Ishikawa (cell line): ENCODE data around the gene DNAAF8.

Source experiments
- FOXM1 ChIP-seq: IDR thresholded peaks from 2 replicates; pipeline ENCODE4 v1.6.1; 2012; ENCODE audit warnings: low read depth, borderline replicate concordance
- MAX ChIP-seq: IDR thresholded peaks from 2 replicates; pipeline ENCODE4 v1.6.1; 2012
- REST ChIP-seq: IDR thresholded peaks from 2 replicates; pipeline ENCODE4 v1.6.1; 2012; ENCODE audit warnings: low read depth, mild to moderate bottlenecking
- TEAD4 ChIP-seq: IDR thresholded peaks from 2 replicates; pipeline ENCODE4 v1.6.1; 2012

DNA sequence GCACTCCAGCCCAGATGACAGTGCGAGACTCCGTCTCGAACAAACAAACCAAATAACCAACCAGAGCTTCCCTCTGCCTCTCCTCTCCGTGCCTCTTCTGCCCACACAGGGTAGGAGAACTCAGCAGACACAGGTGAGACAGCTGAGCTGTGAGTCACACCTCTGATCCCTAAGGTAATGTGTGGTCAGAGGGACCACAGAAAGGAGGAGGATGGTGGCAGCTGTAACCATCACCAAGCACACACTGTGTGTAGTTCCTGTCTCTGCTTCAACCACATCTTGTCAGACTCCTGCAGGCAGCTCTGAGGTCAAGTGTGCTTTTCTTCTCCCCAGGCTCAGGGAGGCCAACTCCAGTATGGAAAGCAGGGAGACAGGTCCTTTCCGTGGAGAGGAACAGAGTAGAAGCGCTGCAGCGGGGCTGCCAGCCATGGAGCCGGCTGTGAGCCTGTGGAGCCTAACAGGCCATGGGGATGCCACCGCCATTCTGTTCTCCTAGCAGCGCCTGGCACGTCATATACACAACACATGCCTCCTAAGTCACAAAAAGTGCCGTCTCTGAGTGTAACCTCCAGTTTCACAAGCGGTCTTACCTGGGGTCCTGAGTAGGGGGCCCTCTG, 33.8 kb upstream of the DNAAF8 start:
- TF ChIP-seq MAX (no peak), TEAD4 (no peak), FOXM1 (no peak), REST (no peak)
